Upper lobe of left lung (tissue), 6 donors: ENCODE measurements around the gene PPP2R2C. TPM values are rescaled to one million over a fixed set of nuclear protein-coding genes. Genes with fewer than 3 reads are reported as not detected.

Experiments used
- ATAC-seq, 2 donors: fragments of 200-7000 bp; cut with Tn5 transposase; one replicate each; pipeline ENCODE4 v1.9.1; 2022; ENCODE audit warnings: mild to moderate bottlenecking in 2 of 2, moderate library complexity in 2 of 2; ENCODE audit not compliant: low FRiP score in 2 of 2
- DNase-seq, 2 donors: peaks; one replicate each; pipeline ENCODE4 v3.0.0-alpha.2; 2019 to 2020
- H3K27ac ChIP-seq, 4 donors: fragments of 200-600 bp; sonication (generic); one replicate each; pipeline ENCODE4 v1.5.1; 2016 to 2019
- H3K27me3 ChIP-seq, 4 donors: fragments of 200-600 bp; sonication (generic); one replicate each; pipeline ENCODE4 v1.5.1; 2017 to 2019
- H3K36me3 ChIP-seq, 4 donors: fragments of 200-600 bp; sonication (generic); one replicate each; pipeline ENCODE4 v1.5.1; 2016 to 2019
- H3K4me1 ChIP-seq, 4 donors: fragments of 200-600 bp; sonication (generic); one replicate each; pipeline ENCODE4 v1.5.1; 2018 to 2019
- H3K4me3 ChIP-seq, 4 donors: fragments of 200-600 bp; sonication (generic); one replicate each; pipeline ENCODE4 v1.5.1; 2017 to 2019; ENCODE audit warnings: mild to moderate bottlenecking in 2 of 4, moderate library complexity in 1 of 4
- H3K9me3 ChIP-seq, 4 donors: fragments of 200-600 bp; sonication (generic); one replicate each; pipeline ENCODE4 v1.5.1; 2018 to 2019
- CTCF ChIP-seq, 6 experiments: fragments of 450-650 bp in 4 of 6; fragments of 200-600 bp in 2 of 6; sonication (generic) in 2 of 6; IDR thresholded peaks; one replicate each; pipeline ENCODE4 v1.5.1; 2016 to 2019; ENCODE audit warnings: antibody characterized with exemption in 6 of 6
- EP300 ChIP-seq, 4 donors: sonication (generic); formaldehyde crosslinking; IDR thresholded peaks; one replicate each; pipeline ENCODE4 v1.5.1; 2017; ENCODE audit warnings: antibody characterized with exemption in 4 of 4, control low read depth in 2 of 4
- POLR2A ChIP-seq, 4 donors: fragments of 450-650 bp; IDR thresholded peaks; one replicate each; pipeline ENCODE4 v1.5.1; 2016 to 2017; ENCODE audit warnings: antibody characterized with exemption in 4 of 4, mild to moderate bottlenecking in 2 of 4
- POLR2AphosphoS5 ChIP-seq, 2 donors: sonication (generic); formaldehyde crosslinking; IDR thresholded peaks; one replicate each; pipeline ENCODE4 v1.5.1; 2017; ENCODE audit warnings: antibody characterized with exemption in 2 of 2
- WGBS, 2 donors: methylation state at CpG; one replicate each; pipeline ENCODE4 v1.1.5; 2017 to 2018; 5-methylcytosine and 5-hydroxymethylcytosine counted together
- total RNA-seq, 6 donors: library from RNA; depleted of rRNA in 4 of 6; stranded (reverse); fragments of >200 nt in 4 of 6; gene quantifications; one replicate each; pipeline versions ENCODE4 v1.1.0 to v1.2.1, GENCODE V29; 2016 to 2021
- donor health status: DM: no; HTN: no; CAD: no; lungs with moderate emphysema.
- donor health status: DM: no; HTN: yes; CAD: no; lungs with severe emphysema.

PPP2R2C gene
- total RNA-seq, 6 donors from 2014 or later: 0.09 to 0.17 TPM; not detected in 4

- H3K4me1 ChIP-seq: no peaks in the 10 kb centered on the region
- H3K27ac ChIP-seq: no peak overlapping the region
- ATAC-seq: no peak
- H3K9me3 ChIP-seq: no peaks in the 10 kb centered on the region
- H3K36me3 ChIP-seq: no peaks in the 10 kb centered on the region
- H3K4me3 ChIP-seq: no peak overlapping the region
- WGBS, 2 donors: 81 to 84% methylated on average over 10 of the region's 10 CpGs
- no peaks in the 10 kb centered on the region for H3K27me3 ChIP-seq
- no peak for DNase-seq
- TF ChIP-seq POLR2A (IDR thresholded peaks at IDR 0.05): no peak
- no peak for TF ChIP-seq CTCF (IDR thresholded peaks at IDR 0.05)
- no peak for TF ChIP-seq EP300 (IDR thresholded peaks at IDR 0.05)
- TF ChIP-seq POLR2AphosphoS5 (IDR thresholded peaks at IDR 0.05): no peak
Observed at GRCh38 chr4:6368096-6368495, 104.3 kb downstream of the PPP2R2C start.

- WGBS, 2 donors: 27 to 30% methylated on average over 5 to 8 of the region's 8 CpGs
- Histone ChIP-seq H3K4me1 (no peaks in the 10 kb centered on the region), H3K4me3 (no peak overlapping the region), H3K9me3 (no peaks in the 10 kb centered on the region), H3K27me3 (no peaks in the 10 kb centered on the region), H3K36me3 (no peaks in the 10 kb centered on the region), H3K27ac (no peak overlapping the region)
- no peak for TF ChIP-seq POLR2AphosphoS5 (IDR thresholded peaks at IDR 0.05)
- ATAC-seq (no peak), DNase-seq (no peak)
Observed at GRCh38 chr4:6367371-6367851, 105.0 kb downstream of the PPP2R2C start.

GRCh38 chr4:6366581-6366980 is 105.8 kb downstream of the PPP2R2C start:
- H3K27ac ChIP-seq: no peak overlapping the region
- WGBS, 2 donors: 72 to 74% methylated on average over 5 of the region's 5 CpGs
- H3K9me3 ChIP-seq: no peaks in the 10 kb centered on the region
- DNase-seq (no peak), ATAC-seq (no peak)
- no peaks in the 10 kb centered on the region for H3K4me1 ChIP-seq
- no peak overlapping the region for H3K4me3 ChIP-seq
- H3K27me3 ChIP-seq: no peaks in the 10 kb centered on the region
- no peak for TF ChIP-seq EP300 (IDR thresholded peaks at IDR 0.05)
- no peak for TF ChIP-seq POLR2A (IDR thresholded peaks at IDR 0.05)
- no peak for TF ChIP-seq CTCF (IDR thresholded peaks at IDR 0.05)
- TF ChIP-seq POLR2AphosphoS5 (IDR thresholded peaks at IDR 0.05): no peak
- H3K36me3 ChIP-seq: no peaks in the 10 kb centered on the region

GRCh38 chr4:6365545-6366086 is 106.8 kb downstream of the PPP2R2C start:
- 78 to 82% methylated on average over 13 of the region's 13 CpGs for WGBS, 2 donors
- TF ChIP-seq EP300 (IDR thresholded peaks at IDR 0.05) (no peak), POLR2AphosphoS5 (IDR thresholded peaks at IDR 0.05) (no peak), POLR2A (IDR thresholded peaks at IDR 0.05) (no peak), CTCF (IDR thresholded peaks at IDR 0.05) (no peak)
- no peaks in the 10 kb centered on the region for H3K36me3 ChIP-seq
- no peaks in the 10 kb centered on the region for H3K4me1 ChIP-seq
- no peak for DNase-seq
- H3K27ac ChIP-seq: no peak overlapping the region
- ATAC-seq: no peak
- H3K9me3 ChIP-seq: no peaks in the 10 kb centered on the region
- no peaks in the 10 kb centered on the region for H3K27me3 ChIP-seq
- H3K4me3 ChIP-seq: no peak overlapping the region

GRCh38 chr4:6364581-6364980 is 107.8 kb downstream of the PPP2R2C start:
- DNase-seq: no peak
- ATAC-seq: no peak

More at GRCh38 chr4:6364581-6364980, 107.8 kb downstream of the PPP2R2C start:
- Histone ChIP-seq H3K27ac (no peak overlapping the region), H3K9me3 (no peaks in the 10 kb centered on the region), H3K4me3 (no peak overlapping the region), H3K27me3 (no peaks in the 10 kb centered on the region), H3K4me1 (no peaks in the 10 kb centered on the region), H3K36me3 (no peaks in the 10 kb centered on the region)
- no peak for TF ChIP-seq CTCF (IDR thresholded peaks at IDR 0.05)
- no peak for TF ChIP-seq EP300 (IDR thresholded peaks at IDR 0.05)
- no peak for TF ChIP-seq POLR2A (IDR thresholded peaks at IDR 0.05)
- TF ChIP-seq POLR2AphosphoS5 (IDR thresholded peaks at IDR 0.05): no peak
- 79 to 85% methylated on average over 5 to 8 of the region's 8 CpGs for WGBS, 2 donors
